GM12891 (cell line): ENCODE data around the gene RBM26.
A peak's percentile ranks its signal among the peaks of the same experiment; 100 is the strongest.

Source experiments
- DNase-seq: peaks from one replicate; pipeline ENCODE4 v3.0.0; 2011; ENCODE audit warnings: low spot score; ENCODE audit not compliant: insufficient read length
- FAIRE-seq: peaks from 2 replicates; lab custom pipeline; 2011; peaks lifted over from hg19 to GRCh38; lab: Jason Lieb, UNC
- PAX5 ChIP-seq: IDR thresholded peaks from 2 replicates; pipeline ENCODE4 v1.6.1; 2011; ENCODE audit warnings: low read length, moderate library complexity, mild to moderate bottlenecking; ENCODE audit not compliant: insufficient read depth, severe bottlenecking
- POLR2A ChIP-seq: IDR thresholded peaks from 2 replicates; pipeline ENCODE4 v1.6.1; 2011; ENCODE audit warnings: low read depth, low read length, control low read depth
- POLR2AphosphoS5 ChIP-seq: IDR thresholded peaks from 2 replicates; pipeline ENCODE4 v1.6.1; 2011; ENCODE audit warnings: low read depth, low read length, control low read depth
- POU2F2 ChIP-seq: IDR thresholded peaks from 2 replicates; pipeline ENCODE4 v1.6.1; 2011; ENCODE audit warnings: low read depth, mild to moderate bottlenecking, control low read depth, low read length, moderate library complexity
- SPI1 ChIP-seq: IDR thresholded peaks from 2 replicates; pipeline ENCODE4 v1.6.1; 2011; ENCODE audit warnings: low read depth, low read length, control low read depth
- TAF1 ChIP-seq: IDR thresholded peaks from 2 replicates; pipeline ENCODE4 v1.6.1; 2011; ENCODE audit warnings: low read depth, low read length, control low read depth

The RBM26 gene

GRCh38 chr13:79406597-79406908, 498 bp upstream of the RBM26 start:
- DNase-seq (no peak), FAIRE-seq (no peak)

GRCh38 chr13:79405501-79405830, 589 bp downstream of the RBM26 start:
- no peak for DNase-seq
- TF ChIP-seq SPI1 (no peak), POLR2A (no peak), TAF1 (no peak), POLR2AphosphoS5 (no peak), PAX5 (no peak), POU2F2 (no peak)
- FAIRE-seq = peak; percentile 55

More at GRCh38 chr13:79406597-79406908, 498 bp upstream of the RBM26 start:
- TF ChIP-seq POLR2A (no peak), TAF1 (no peak), PAX5 (no peak), POU2F2 (no peak), POLR2AphosphoS5 (no peak), SPI1 (no peak)

GRCh38 chr13:79404985-79405384, 1.1 kb downstream of the RBM26 start:
- 0 out of 2 replicates have a peak, but pooled peaks have one; percentile 35 for TF ChIP-seq POLR2AphosphoS5
- TF ChIP-seq TAF1 = no peak
- DNase-seq = no peak
- FAIRE-seq = peak; percentile 62

DNA sequence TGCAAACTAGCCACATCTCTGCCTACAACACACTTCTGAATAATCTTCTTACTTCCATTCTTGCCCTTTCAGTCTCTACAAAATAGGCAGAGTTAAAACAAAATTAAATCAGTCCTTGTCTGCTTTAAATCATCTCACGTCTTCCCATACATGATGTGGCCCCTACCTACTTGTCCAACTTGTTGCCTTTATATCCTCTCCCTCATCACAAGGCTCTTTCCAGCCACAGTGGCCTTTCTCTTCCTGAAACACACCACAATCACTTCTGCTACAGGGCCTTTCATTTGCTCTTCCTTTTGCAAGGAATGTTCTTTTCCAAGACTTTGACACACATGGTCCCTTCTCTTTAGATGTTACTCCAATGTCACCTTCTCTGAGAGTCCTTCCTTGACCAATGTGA, 1.7 kb downstream of the RBM26 start:
- peak; percentile 54 for FAIRE-seq
- no peak for DNase-seq
- TF ChIP-seq TAF1 (no peak), POU2F2 (no peak), PAX5 (no peak), POLR2AphosphoS5 (no peak), SPI1 (no peak), POLR2A (no peak)

DNA sequence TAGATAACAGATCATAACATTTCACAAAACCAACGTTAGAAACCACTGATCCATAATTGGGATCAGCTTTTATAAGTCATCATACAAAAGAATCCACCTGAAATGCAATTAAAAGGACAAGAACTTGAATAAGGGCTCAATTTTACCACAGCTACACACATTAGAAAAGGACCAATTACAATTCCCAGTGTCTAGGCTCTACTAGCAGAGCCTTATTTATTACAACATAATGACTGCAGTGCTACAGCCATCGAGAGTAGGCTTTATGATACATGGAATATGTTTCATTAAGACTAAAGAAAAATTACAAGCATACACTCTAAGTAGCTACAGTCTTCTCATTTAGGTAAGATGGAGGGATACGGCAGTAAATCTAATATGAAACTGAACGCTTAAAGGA, 2.9 kb downstream of the RBM26 start:
- FAIRE-seq (peak; percentile 5), DNase-seq (no peak)
- no peak for TF ChIP-seq POU2F2

GRCh38 chr13:79402679-79403078, 3.4 kb downstream of the RBM26 start:
- TF ChIP-seq POLR2AphosphoS5 (no peak), POLR2A (no peak), PAX5 (no peak), TAF1 (no peak), POU2F2 (no peak), SPI1 (no peak)
- FAIRE-seq (peak; percentile 47), DNase-seq (no peak)

- TF ChIP-seq SPI1 = no peak
- no peak for TF ChIP-seq TAF1
- TF ChIP-seq POU2F2 = no peak
- no peak for TF ChIP-seq POLR2A
- no peak for TF ChIP-seq POLR2AphosphoS5
- no peak for TF ChIP-seq PAX5
- DNase-seq (no peak), FAIRE-seq (no peak)
These were observed 3.9 kb downstream of the RBM26 start for GRCh38 chr13:79402074-79402635.

DNA sequence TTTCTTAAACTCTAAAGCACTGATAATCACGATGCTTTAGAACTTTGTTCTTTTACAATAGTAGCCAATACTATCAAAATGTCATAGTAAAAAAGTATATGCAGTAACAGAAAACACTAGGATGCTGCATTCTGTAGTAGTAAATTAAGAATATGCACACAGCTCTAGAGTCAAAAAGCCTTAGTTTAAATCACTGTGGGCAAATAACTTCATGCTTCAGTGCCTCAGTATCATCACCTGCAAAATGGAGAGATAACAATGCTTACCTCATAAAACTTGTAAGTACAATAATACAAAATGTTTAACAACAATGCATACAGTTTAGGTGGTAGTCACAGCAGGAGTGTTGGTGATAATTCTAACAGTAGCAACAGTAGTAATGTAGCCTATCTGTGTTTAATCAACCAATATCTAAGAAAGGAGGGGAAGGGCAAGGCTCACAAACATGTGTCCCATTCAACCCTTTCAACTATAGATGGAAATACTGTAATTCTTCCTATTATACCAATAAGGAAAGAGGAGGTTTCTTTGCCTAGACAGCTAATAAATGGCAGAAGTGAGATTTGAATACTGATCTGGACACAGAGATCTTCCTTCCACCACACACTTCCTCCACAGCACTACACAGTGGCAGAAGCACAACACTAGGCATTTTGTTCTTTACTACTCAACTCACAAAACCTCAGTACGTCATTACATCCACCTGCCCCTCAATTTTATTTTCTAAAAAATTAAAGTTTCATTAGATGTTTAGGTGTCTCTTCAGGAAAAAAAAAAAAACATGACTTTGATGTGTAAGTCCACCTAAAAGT, 4.6 kb downstream of the RBM26 start:
- TF ChIP-seq POU2F2 = no peak
- peak; percentile 68 for TF ChIP-seq SPI1
- FAIRE-seq = peak; percentile 89
- DNase-seq = no peak

GRCh38 chr13:79398915-79399314, 7.1 kb downstream of the RBM26 start:
- DNase-seq (no peak), FAIRE-seq (peak; percentile 33)
- TF ChIP-seq TAF1 (no peak), PAX5 (no peak), SPI1 (no peak), POU2F2 (no peak), POLR2A (no peak), POLR2AphosphoS5 (no peak)

DNA sequence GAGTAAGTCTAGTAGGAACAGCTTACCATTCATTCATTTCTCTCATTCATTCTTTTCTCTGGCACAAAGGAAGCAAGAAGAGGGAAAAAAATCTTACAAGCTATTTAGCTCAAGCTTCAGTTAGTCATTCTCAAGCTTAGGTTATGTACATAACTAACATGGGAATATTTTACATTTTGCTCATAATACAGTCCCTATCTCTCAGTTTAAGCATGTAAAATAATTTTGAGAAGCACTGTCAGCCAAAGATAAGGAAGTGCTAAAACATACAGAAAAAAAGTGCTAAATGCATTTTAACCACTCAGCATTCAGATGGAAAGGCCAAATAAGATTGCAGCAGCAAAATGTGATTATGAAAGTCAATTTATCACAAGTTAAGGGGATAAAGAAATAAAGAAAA, 7.9 kb downstream of the RBM26 start:
- TF ChIP-seq PAX5 = no peak
- DNase-seq = no peak
- FAIRE-seq = peak; percentile 5

GRCh38 chr13:79395881-79396280, 10.2 kb downstream of the RBM26 start:
- FAIRE-seq = no peak
- TF ChIP-seq POLR2A (no peak), POLR2AphosphoS5 (no peak), SPI1 (no peak), TAF1 (no peak), PAX5 (no peak), POU2F2 (no peak)
- no peak for DNase-seq
